RWPE1 (cell line): Measurements from ENCODE around the gene TMEM170B.

Source experiments
- CTCF ChIA-PET: fragments of 350-600 bp; sonication (Branson Sonifier 250); formaldehyde crosslinking; extraction: SDS; loops from one replicate; lab custom pipeline; 2021; lab: Yijun Ruan, JAX
- POLR2A ChIA-PET: fragments of 400-600 bp; formaldehyde crosslinking; extraction: SDS; loops from one replicate; lab custom pipeline; 2020; ENCODE audit warnings: antibody characterized with exemption; ENCODE audit not compliant: low non-redundant PET; lab: Yijun Ruan, JAX
- DNase-seq: peaks from one replicate; pipeline ENCODE4 v3.0.0; 2012; ENCODE audit warnings: low spot score
- H3K27ac ChIP-seq: fragments of 450-650 bp; 2 replicates; pipeline ENCODE4 v1.5.1; 2017
- TF ChIP-seq, protein P1 (sequence below): fragments of 450-650 bp; conservative IDR thresholded peaks from 2 replicates; pipeline ENCODE4 v1.5.1; 2017; ENCODE audit warnings: low read depth, mild to moderate bottlenecking

Gene TMEM170B

DNA sequence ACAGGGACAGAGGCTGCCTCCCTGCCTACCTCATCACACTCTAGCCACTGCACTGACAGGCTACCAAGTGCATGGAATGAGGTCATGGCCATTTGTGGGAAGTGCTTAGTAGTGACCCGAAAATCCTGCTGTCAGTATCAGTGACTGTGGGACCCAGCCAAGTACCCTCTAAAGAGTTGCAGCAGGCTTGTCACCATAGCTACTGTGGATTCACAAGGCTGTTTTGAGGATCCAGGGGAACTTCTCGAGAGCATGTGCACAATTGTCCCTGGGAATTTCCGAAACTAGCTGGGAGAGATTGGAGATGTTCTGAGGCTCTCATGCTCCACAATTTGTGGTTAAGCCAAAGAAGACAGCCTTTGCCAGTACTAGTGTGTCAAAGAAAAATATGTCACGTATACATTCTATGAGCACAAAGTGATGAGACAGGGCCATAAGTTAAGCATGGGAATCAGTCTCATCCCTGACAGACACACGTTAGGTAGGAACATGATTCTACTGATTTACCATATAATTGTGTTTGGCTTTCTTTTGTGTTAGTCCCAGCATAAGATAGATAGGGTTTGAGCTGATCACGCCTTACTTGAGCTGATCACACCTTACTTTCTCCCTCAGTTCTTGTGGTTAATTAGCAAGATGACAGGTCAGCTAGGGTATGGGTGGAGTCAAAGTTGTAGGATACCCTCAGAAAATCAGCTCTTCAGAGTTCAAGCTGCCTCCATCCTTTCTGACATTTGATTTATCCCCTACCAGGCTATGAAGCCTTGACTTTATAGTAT is 42.6 kb upstream of the TMEM170B start:
- ChIA-PET POLR2A (no interaction called here), CTCF (interaction anchor here (0.6 to 0.9 kb wide), 5 partner anchors 15 to 523 kb away, joined by 4 to 5 read pairs (median 4); no protein-coding TSS in a partner anchor)
- DNase-seq, result no peak
- TF ChIP-seq, protein P1, sequence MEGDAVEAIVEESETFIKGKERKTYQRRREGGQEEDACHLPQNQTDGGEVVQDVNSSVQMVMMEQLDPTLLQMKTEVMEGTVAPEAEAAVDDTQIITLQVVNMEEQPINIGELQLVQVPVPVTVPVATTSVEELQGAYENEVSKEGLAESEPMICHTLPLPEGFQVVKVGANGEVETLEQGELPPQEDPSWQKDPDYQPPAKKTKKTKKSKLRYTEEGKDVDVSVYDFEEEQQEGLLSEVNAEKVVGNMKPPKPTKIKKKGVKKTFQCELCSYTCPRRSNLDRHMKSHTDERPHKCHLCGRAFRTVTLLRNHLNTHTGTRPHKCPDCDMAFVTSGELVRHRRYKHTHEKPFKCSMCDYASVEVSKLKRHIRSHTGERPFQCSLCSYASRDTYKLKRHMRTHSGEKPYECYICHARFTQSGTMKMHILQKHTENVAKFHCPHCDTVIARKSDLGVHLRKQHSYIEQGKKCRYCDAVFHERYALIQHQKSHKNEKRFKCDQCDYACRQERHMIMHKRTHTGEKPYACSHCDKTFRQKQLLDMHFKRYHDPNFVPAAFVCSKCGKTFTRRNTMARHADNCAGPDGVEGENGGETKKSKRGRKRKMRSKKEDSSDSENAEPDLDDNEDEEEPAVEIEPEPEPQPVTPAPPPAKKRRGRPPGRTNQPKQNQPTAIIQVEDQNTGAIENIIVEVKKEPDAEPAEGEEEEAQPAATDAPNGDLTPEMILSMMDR, result no peak
- no peak overlapping the region for H3K27ac ChIP-seq

DNA sequence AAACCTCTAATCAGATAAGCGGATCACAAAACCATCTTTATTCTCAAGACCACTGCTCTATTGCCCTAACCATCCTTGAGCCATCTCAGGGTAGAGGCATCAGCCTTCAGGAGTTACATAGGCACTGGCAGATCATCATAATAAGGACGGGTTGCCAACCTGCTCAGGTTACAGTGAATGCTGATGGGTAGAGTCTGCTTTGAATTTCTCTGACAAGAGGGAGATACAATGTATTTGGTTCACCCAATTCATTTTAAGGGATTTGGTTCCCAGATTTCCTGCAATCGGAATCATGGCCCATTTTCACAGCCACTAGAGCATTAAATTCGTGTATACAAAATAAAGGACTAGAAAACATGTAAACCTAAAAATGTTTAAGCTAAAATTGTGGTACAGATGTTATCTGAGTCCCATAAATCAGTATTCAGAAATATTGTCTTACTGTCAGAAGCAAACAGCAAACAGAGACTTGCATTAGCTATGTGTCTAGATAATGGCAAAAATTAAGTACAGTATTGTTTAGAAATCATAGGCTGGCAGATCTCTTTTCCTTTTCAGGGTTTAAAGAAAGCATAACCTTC is 41.9 kb upstream of the TMEM170B start:
- CTCF ChIA-PET, result interaction anchor here (0.6 to 1.6 kb wide), 13 partner anchors 10 to 523 kb away, joined by 3 to 17 read pairs (median 4); no protein-coding TSS in a partner anchor
- TF ChIP-seq, protein P1, result no peak
- no peak for DNase-seq
- POLR2A ChIA-PET, result no interaction called here
- H3K27ac ChIP-seq, result no peak overlapping the region

DNA sequence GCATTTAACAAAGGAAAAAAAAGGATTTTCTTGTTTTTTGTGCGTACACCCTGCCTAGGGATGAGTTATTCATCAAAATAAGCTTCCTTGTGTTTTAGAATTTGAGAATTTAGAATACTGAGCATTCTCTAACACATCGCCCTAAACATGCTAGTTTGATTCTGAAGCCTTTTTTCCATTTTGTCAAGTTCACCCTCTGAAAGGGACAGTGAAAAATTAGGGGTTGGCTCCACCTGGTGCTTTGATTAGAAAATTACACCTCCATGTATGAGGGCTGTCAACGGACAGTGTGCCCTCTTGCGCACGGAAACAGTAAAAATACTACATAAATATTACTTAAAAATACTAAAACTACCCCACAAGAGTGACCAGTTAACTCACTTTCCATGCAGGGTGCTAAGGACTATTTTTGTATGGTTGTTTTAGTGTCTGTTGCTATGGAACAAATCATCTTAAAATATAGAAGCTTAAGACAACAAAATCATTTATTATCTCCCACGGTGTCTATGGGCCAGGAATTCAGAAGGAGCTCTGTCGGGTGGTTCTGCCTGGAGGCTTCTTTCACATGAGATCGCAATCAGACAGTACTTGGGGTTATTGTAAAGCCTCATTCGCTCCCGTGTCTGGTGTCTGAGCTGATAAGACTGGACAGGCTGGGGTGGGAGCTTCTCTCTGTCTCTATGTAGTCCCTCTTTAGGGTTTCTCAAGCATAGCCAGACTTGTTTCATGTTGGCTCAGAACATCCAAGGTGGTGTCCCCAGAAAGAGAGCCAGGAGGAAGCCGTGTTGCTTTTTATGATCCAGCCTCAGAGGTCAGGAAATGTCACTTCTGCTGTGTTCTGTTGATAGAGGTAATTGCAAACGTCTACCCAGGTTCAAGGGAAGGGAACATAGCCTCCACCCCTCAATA is 41.1 kb upstream of the TMEM170B start:
- TF ChIP-seq, protein P1, result peak; percentile 78
- DNase-seq, result peak; percentile 74
- POLR2A ChIA-PET, result no interaction called here
- no peak overlapping the region for H3K27ac ChIP-seq
- CTCF ChIA-PET, result interaction anchor here (0.6 to 1.6 kb wide), 15 partner anchors 11 to 545 kb away, joined by 3 to 17 read pairs (median 4); no protein-coding TSS in a partner anchor

DNA sequence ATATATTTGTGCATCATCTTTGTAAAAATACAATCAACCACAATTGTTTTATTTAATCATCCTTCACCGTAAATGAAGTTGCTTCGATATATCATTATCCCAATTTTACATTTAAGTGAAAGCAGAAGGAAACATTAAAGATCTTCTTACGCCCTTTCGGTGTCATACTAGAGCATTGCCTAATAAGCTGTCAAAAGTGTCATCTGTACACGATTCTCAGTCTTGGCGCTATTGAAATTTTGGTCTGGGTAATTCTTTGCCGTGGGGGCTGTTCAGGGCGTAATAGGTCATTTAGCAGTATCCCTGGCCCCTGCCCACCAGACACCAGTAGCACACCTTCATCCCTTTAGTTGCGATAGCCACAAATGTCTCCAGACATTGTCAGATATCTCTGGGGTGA is 40.4 kb upstream of the TMEM170B start:
- DNase-seq, result no peak
- ChIA-PET POLR2A (no interaction called here), CTCF (interaction anchor here (0.6 to 1.6 kb wide), 9 partner anchors 16 to 545 kb away, joined by 3 to 17 read pairs (median 3); no protein-coding TSS in a partner anchor)
- H3K27ac ChIP-seq, result no peak overlapping the region
- TF ChIP-seq, protein P1, result no peak

DNA sequence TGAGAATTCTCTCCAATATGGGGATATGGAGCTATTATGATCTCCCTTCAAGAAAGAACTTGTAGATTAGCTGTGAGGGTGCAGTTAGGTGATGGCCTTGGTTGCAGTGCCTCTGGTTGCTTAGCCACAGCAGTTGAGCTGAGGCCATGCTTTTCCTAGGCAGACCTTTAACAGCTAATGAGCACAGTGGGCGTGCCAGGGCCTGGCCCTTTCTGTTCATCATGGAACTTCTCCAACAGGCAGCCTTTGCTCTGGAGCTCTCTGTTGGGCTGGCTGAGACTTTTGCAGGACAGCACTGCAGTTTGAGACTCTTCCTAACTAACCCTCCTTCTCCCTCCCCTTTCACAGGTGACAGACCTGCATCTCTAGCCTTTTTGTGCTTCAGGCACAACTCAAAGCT is 39.7 kb upstream of the TMEM170B start:
- H3K27ac ChIP-seq, result peak overlapping the region; percentile 46
- no peak for DNase-seq
- ChIA-PET CTCF (interaction anchor here (0.7 to 1.1 kb wide), 3 partner anchors 325 to 580 kb away, joined by 3 to 4 read pairs (median 3); no protein-coding TSS in a partner anchor), POLR2A (no interaction called here)
- TF ChIP-seq, protein P1, result no peak
